ENCODE measurements around the gene PLEKHM2.

Gene PLEKHM2

GRCh38 chr1:15739745-15740144 is 55.6 kb downstream of the PLEKHM2 start:
- Histone ChIP-seq H2BK120ac (ENCODE audit: low read depth, low read length) (no peak overlapping the region), H3K4me3 (ENCODE audit: low read length) (no peak overlapping the region), H2AK5ac (ENCODE audit: low read length) (no peak overlapping the region), H2BK15ac (replicated peaks; ENCODE audit: low read depth) (no peak overlapping the region), H3K79me2 (ENCODE audit: control insufficient read depth, insufficient read depth, low read length) (no peaks in the 10 kb centered on the region), H3K23ac (ENCODE audit: low read length) (no peak overlapping the region), H2BK5ac (ENCODE audit: low read length) (no peak overlapping the region), H3K27ac (ENCODE audit: low read depth, low read length) (no peak overlapping the region), H3K4me2 (ENCODE audit: low read length) (no peak overlapping the region), H4K5ac (ENCODE audit: low read length) (no peak overlapping the region), H3K4me1 (ENCODE audit: control insufficient read depth, low read depth, low read length) (no peaks in the 10 kb centered on the region), H3K18ac (ENCODE audit: low read length) (no peak overlapping the region), H3K79me1 (ENCODE audit: low read length) (no peaks in the 10 kb centered on the region), H3K36me3 (ENCODE audit: control insufficient read depth, insufficient read depth, low read length) (no peaks in the 10 kb centered on the region), H4K8ac (ENCODE audit: low read depth, low read length) (no peak overlapping the region), H3K4ac (ENCODE audit: low read depth, low read length) (no peak overlapping the region), H3K56ac (ENCODE audit: low read length) (no peak overlapping the region), H3K9ac (ENCODE audit: low read length) (no peak overlapping the region), H3K27me3 (ENCODE audit: insufficient read depth, low read length, poor library complexity) (no peaks in the 10 kb centered on the region)
- no CpG with 5 or more reads among the region's 7 CpGs for WGBS (ENCODE audit: extremely low coverage, insufficient coverage, low lambda C conversion rate)
- no peak for DNase-seq

GRCh38 chr1:15740924-15741850 is 57.1 kb downstream of the PLEKHM2 start:
- Histone ChIP-seq H3K79me2 (ENCODE audit: control insufficient read depth, insufficient read depth, low read length) (no peaks in the 10 kb centered on the region), H3K4ac (ENCODE audit: low read depth, low read length) (no peak overlapping the region), H4K8ac (ENCODE audit: low read depth, low read length) (no peak overlapping the region), H2AK5ac (ENCODE audit: low read length) (no peak overlapping the region), H3K27ac (ENCODE audit: low read depth, low read length) (no peak overlapping the region), H3K79me1 (ENCODE audit: low read length) (no peaks in the 10 kb centered on the region), H3K4me2 (ENCODE audit: low read length) (no peak overlapping the region), H3K4me3 (ENCODE audit: low read length) (no peak overlapping the region), H2BK120ac (ENCODE audit: low read depth, low read length) (no peak overlapping the region), H3K56ac (ENCODE audit: low read length) (peak overlapping the region; percentile 38), H3K27me3 (ENCODE audit: insufficient read depth, low read length, poor library complexity) (no peaks in the 10 kb centered on the region), H3K9ac (ENCODE audit: low read length) (no peak overlapping the region), H3K36me3 (ENCODE audit: control insufficient read depth, insufficient read depth, low read length) (no peaks in the 10 kb centered on the region), H3K4me1 (ENCODE audit: control insufficient read depth, low read depth, low read length) (no peaks in the 10 kb centered on the region), H2BK5ac (ENCODE audit: low read length) (no peak overlapping the region), H2BK15ac (replicated peaks; ENCODE audit: low read depth) (no peak overlapping the region), H4K5ac (ENCODE audit: low read length) (no peak overlapping the region), H3K18ac (ENCODE audit: low read length) (no peak overlapping the region), H3K23ac (ENCODE audit: low read length) (no peak overlapping the region)
- WGBS (ENCODE audit: extremely low coverage, insufficient coverage, low lambda C conversion rate): no CpG with 5 or more reads among the region's 27 CpGs
- DNase-seq: peak; percentile 90

GRCh38 chr1:15742339-15742801 is 58.2 kb downstream of the PLEKHM2 start, which contains the start of gene TMEM82:
TSS of gene TMEM82 (plus strand) at chr1:15742499. CDS start at chr1:15742560, 61 bp downstream.
- no peak within 1 kb of the TSS for H3K4me3 ChIP-seq (ENCODE audit: low read length)
- H3K56ac ChIP-seq (ENCODE audit: low read length): peak within 1 kb of the TSS; percentile 58
- H3K4me2 ChIP-seq (ENCODE audit: low read length): peak within 1 kb of the TSS; percentile 4
- no peaks in the 10 kb centered on the region for H3K36me3 ChIP-seq (ENCODE audit: control insufficient read depth, insufficient read depth, low read length)
- H3K79me1 ChIP-seq (ENCODE audit: low read length): no peaks in the 10 kb centered on the region
- H3K18ac ChIP-seq (ENCODE audit: low read length): no peak within 1 kb of the TSS
- H3K23ac ChIP-seq (ENCODE audit: low read length): no peak within 1 kb of the TSS
- H4K5ac ChIP-seq (ENCODE audit: low read length): no peak within 1 kb of the TSS
- H3K79me2 ChIP-seq (ENCODE audit: control insufficient read depth, insufficient read depth, low read length): no peaks in the 10 kb centered on the region
- H3K27me3 ChIP-seq (ENCODE audit: insufficient read depth, low read length, poor library complexity): no peaks in the 10 kb centered on the region
- DNase-seq: peak; percentile 73
- H3K4ac ChIP-seq (ENCODE audit: low read depth, low read length): no peak within 1 kb of the TSS
- H2BK120ac ChIP-seq (ENCODE audit: low read depth, low read length): no peak within 1 kb of the TSS
- H2BK5ac ChIP-seq (ENCODE audit: low read length): no peak within 1 kb of the TSS
- H2AK5ac ChIP-seq (ENCODE audit: low read length): no peak within 1 kb of the TSS
- no peak within 1 kb of the TSS for H2BK15ac ChIP-seq (replicated peaks; ENCODE audit: low read depth)
- no CpG with 5 or more reads among the region's 14 CpGs for WGBS (ENCODE audit: extremely low coverage, insufficient coverage, low lambda C conversion rate)
- H3K27ac ChIP-seq (ENCODE audit: low read depth, low read length): no peak within 1 kb of the TSS
- peak within 1 kb of the TSS; percentile 20 for H3K9ac ChIP-seq (ENCODE audit: low read length)
- no peak within 1 kb of the TSS for H4K8ac ChIP-seq (ENCODE audit: low read depth, low read length)
- no peaks in the 10 kb centered on the region for H3K4me1 ChIP-seq (ENCODE audit: control insufficient read depth, low read depth, low read length)

- Histone ChIP-seq H2BK120ac (ENCODE audit: low read depth, low read length) (no peak overlapping the region), H3K4me2 (ENCODE audit: low read length) (no peak overlapping the region), H2AK5ac (ENCODE audit: low read length) (no peak overlapping the region), H3K56ac (ENCODE audit: low read length) (no peak overlapping the region), H3K18ac (ENCODE audit: low read length) (no peak overlapping the region), H3K36me3 (ENCODE audit: control insufficient read depth, insufficient read depth, low read length) (no peaks in the 10 kb centered on the region), H3K4me3 (ENCODE audit: low read length) (no peak overlapping the region), H3K4ac (ENCODE audit: low read depth, low read length) (no peak overlapping the region), H2BK15ac (replicated peaks; ENCODE audit: low read depth) (no peak overlapping the region), H3K9ac (ENCODE audit: low read length) (no peak overlapping the region), H3K23ac (ENCODE audit: low read length) (no peak overlapping the region), H4K5ac (ENCODE audit: low read length) (no peak overlapping the region), H3K79me2 (ENCODE audit: control insufficient read depth, insufficient read depth, low read length) (no peaks in the 10 kb centered on the region), H3K79me1 (ENCODE audit: low read length) (no peaks in the 10 kb centered on the region), H3K27ac (ENCODE audit: low read depth, low read length) (no peak overlapping the region), H4K8ac (ENCODE audit: low read depth, low read length) (no peak overlapping the region), H2BK5ac (ENCODE audit: low read length) (no peak overlapping the region), H3K27me3 (ENCODE audit: insufficient read depth, low read length, poor library complexity) (no peaks in the 10 kb centered on the region), H3K4me1 (ENCODE audit: control insufficient read depth, low read depth, low read length) (no peaks in the 10 kb centered on the region)
- WGBS (ENCODE audit: extremely low coverage, insufficient coverage, low lambda C conversion rate): no CpG with 5 or more reads among the region's 30 CpGs
- DNase-seq: no peak
These were observed 60.1 kb downstream of the PLEKHM2 start for GRCh38 chr1:15744122-15744679.

GRCh38 chr1:15747378-15747777 is 63.3 kb downstream of the PLEKHM2 start:
- Histone ChIP-seq H3K9ac (ENCODE audit: low read length) (no peak overlapping the region), H3K23ac (ENCODE audit: low read length) (peak overlapping the region; percentile 24), H3K27ac (ENCODE audit: low read depth, low read length) (no peak overlapping the region), H3K4ac (ENCODE audit: low read depth, low read length) (no peak overlapping the region), H3K27me3 (ENCODE audit: insufficient read depth, low read length, poor library complexity) (no peaks in the 10 kb centered on the region), H4K8ac (ENCODE audit: low read depth, low read length) (no peak overlapping the region), H3K56ac (ENCODE audit: low read length) (no peak overlapping the region), H2BK120ac (ENCODE audit: low read depth, low read length) (no peak overlapping the region), H3K79me2 (ENCODE audit: control insufficient read depth, insufficient read depth, low read length) (no peaks in the 10 kb centered on the region), H2BK15ac (replicated peaks; ENCODE audit: low read depth) (no peak overlapping the region), H3K36me3 (ENCODE audit: control insufficient read depth, insufficient read depth, low read length) (no peaks in the 10 kb centered on the region), H3K4me3 (ENCODE audit: low read length) (no peak overlapping the region), H3K79me1 (ENCODE audit: low read length) (no peaks in the 10 kb centered on the region), H3K4me1 (ENCODE audit: control insufficient read depth, low read depth, low read length) (peaks cover 2% of the 10 kb centered on the region), H2AK5ac (ENCODE audit: low read length) (no peak overlapping the region), H3K18ac (ENCODE audit: low read length) (no peak overlapping the region), H3K4me2 (ENCODE audit: low read length) (no peak overlapping the region), H2BK5ac (ENCODE audit: low read length) (no peak overlapping the region), H4K5ac (ENCODE audit: low read length) (no peak overlapping the region)
- no peak for DNase-seq
- no CpG with 5 or more reads among the region's 8 CpGs for WGBS (ENCODE audit: extremely low coverage, insufficient coverage, low lambda C conversion rate)
